GM11168 (cell line): ENCODE data around the gene MACROH2A1.

Experiments used
- in situ Hi-C: fragments of 300-500 bp; cut with MboI; formaldehyde crosslinking; loops from one replicate; pipeline ENCODE4 v1.12.0; 2022; ENCODE audit warnings: low sequenced_read_pairs; ENCODE audit not compliant: unreplicated experiment

MACROH2A1 gene

DNA sequence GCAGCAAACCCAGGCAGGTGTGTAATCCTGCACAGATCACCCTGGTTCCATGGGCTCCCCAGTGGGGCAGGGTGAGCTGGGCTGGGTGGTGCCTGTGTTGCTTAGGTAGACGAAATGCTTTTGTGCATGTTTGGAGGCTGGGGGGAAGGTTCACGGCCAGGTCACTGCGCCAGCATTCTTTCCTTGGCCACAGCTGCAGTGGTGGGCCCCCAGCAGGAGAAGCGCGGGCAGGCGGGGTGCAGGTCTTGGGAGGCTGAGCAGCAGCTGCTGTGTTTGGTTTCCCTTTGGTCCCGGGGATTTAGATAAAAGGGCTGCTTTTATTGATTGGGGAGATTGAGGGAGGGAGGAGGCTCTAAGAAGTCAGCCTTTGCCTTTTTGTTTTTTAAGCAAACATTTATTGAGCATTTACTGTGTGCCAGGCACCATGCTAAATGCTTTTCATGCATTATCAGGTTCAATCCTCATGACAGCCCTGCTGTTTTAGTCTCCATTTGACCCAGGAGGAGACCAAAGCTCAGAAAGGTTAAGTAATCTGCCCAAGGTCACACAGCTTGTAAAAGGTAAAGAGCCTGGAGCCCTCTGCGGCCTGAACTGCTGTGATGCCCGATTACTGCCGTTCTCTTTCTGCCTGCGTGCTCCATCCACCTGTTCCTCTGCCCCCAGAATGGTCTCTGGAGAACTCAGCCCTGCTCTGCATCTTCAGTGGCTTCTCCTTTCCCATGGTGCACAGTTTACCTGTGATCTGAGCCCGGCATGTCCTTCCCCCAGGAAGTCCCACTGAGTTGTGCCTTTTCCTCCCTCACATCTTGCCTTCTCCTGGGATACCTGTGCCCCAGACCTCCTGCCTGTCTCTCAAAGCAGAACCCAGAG is 94.4 kb downstream of the MACROH2A1 start:
- in situ Hi-C loops: no loop called here

DNA sequence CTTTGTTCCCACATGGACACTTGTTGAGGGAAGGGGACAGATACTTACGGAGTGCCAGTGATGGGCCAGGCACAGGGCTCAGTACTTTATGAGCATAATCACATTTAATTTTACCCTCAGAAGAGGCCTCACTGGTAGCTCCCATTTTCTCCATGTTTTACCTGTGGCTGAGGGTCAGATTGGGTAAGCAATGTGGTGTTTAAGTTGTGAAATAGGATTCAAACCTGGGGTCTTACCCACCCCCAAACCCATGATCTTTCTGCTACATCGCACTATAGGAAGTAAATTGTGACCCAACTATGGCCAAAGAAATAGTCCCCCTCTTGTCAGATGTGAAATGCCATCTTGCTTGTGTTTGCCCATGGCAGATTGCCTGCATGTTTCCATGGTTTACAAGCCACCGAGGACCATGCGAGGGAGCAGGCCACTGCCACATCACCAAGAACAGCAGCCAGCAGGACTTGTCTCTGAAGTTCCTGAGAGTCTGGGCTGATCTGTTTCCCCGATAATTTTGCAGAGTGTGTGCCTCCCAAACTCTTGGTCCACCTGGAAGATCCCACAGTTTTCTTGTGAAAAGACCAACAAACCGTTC is 95.4 kb downstream of the MACROH2A1 start:
- in situ Hi-C loops: no loop called here

DNA sequence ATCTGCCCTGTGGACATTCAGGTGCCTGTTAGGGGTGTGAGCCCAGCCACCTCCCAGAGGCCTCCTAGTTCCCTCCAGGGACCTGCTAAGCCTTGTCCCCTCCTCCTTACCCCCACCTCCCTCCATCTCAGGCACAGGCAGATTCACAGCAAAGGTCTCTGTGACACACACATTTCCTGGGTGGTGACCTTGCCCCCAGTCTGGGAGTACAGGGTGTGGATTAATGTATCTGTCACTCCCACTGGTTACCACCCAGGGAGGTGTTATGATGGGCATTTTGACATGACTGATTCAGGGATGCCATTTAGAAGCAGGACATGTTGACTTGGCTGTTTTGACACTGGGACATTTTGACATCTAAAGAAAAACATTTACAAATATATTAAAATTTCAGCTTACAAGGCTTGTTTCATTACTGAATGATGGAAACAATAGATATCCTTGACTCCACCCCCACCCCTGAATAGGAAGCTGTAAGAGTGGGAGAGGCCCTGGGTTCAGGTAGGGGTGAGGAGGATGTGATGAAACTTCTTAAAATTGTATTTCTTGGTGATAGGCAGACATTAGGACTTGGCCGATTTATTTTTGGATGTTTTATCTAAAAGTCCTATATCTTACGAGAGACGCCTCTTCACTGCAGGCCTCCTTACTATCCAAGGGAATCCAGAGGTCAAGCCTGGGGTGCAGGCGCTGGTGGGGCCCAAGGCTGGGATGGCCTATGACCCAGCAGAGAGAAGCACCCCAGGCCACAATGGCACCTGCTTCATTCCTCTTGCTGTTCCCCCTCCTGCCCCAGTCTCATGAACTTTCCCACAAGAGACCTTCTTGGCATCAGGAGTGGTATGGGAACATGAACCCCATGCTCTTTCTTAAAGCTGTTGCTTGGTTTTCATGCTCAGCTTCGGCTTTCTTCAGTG is 101.9 kb downstream of the MACROH2A1 start:
- in situ Hi-C loops: no loop called here

DNA sequence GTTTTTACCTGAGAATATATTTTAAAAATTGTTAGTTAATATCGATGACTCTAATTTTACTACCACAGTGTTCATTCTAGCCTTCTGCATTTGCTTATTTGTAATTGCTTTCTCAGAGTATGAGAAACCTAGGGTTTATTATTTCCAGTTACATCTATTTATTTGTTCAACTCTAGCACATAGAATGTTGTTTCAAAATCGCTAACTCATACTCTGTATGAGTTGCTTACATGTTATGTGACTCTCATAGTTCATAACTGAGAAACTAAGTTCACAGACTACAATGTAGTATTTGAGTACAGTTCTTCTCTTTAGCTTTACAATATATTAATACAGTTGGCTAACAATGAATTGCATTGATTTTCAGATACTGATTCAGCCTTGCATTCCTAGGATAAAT is 103.2 kb downstream of the MACROH2A1 start:
- in situ Hi-C loops: no loop called here

DNA sequence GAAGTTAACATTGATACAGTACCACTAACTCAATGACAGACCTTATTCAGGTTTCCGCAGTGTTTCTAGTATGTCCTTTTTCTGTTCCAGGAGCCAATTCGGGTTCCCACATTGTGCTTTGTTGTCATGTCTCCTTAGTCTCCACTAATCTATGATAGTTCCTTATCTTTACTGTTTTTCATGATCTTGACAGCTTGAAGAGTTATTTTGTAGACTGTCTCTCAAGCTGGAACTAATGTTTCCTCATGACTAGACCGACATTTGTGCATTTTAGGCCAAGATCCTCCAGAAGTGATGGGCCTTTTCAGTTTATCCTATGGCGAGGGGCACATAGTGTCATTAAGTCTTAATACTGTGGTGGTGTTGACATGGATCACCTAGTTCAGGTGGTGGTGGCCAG is 104.2 kb downstream of the MACROH2A1 start:
- in situ Hi-C loops: no loop called here

DNA sequence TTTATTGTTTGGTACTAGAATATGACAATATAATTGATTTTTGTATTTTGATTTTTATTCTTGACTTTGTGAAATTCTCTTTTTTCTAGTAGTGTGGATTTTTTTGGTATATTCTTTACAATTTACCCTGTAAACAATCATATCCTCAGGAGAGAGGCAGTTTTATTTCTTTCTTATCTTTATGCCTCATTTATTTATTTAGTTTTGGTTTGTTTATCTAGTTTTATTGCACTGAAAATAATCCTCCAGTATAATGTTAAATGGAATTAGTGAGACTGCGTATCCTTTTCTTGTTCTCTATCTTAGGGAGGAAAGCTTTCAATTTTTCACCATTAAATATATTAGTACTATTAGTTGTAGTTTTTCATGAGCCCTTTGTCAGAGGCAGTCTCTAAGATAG is 109.4 kb downstream of the MACROH2A1 start:
- in situ Hi-C loops: no loop called here

DNA sequence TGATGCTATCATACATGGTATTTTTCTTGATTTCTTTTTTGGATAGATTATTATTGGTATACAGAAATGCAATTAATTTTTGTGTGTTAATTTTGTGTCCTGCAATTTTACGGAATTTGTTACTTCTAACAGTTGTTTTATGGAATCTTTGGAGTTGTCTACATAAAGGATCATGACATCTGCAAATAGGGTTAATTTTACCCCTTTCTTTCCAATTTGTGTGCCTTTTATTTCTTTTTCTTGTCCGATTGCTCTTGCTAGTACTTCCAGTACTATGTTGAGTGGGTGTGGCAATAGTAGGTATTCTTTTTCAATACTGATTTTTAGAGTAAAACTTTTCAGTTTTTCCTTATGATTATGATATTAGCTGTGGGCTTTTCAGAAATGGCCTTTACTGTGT is 111.5 kb downstream of the MACROH2A1 start:
- in situ Hi-C loops: no loop called here
